ENCODE results near the gene R3HCC1L.

Gene R3HCC1L

DNA sequence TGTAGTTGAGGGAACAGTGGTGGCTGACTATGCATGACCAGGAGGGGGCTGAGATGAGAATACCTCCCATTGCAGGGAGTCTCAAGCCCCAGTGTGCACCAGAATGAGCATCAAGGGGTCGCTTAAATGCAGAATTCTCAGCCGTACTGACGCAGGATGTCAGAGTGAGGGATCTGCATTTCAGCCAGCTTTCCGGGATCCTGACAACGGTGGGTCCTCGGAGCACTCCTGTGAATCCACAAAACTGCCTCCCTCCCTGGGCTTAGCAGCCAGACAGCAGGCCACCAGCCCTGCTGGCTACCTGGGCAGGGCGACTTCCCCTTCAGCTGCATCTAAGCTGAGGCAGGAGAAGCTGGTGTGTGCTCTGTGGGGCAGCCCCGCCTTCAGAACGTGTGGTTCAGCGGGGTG is 155.3 kb downstream of the R3HCC1L start:
- Histone ChIP-seq H3K36me3 (ENCODE audit: control insufficient read depth in 2 of 2, insufficient read depth in 1 of 2, low read length in 2 of 2) (no peaks in the 10 kb centered on the region), H3K9me3 (ENCODE audit: control insufficient read depth, insufficient read depth, low read depth, low read length) (no peaks in the 10 kb centered on the region), H3K4me3 (ENCODE audit: low read depth, low read length) (no peak overlapping the region), H3K27ac (ENCODE audit: extremely low read depth, low read depth, low read length) (no peak overlapping the region), H3K4me1 (ENCODE audit: control insufficient read depth, insufficient read depth, low read length) (no peaks in the 10 kb centered on the region)
- ChIA-PET CTCF (no interaction called here), POLR2A (no interaction called here)
- no peak for TF ChIP-seq ZNF138 (tag by site-specific recombination; IDR thresholded peaks at IDR 0.05; ENCODE audit: borderline replicate concordance)
- TF ChIP-seq ZNF239 (tag by site-specific recombination; IDR thresholded peaks at IDR 0.05), result no peak
- TF ChIP-seq ZNF23 (tag by site-specific recombination; IDR thresholded peaks at IDR 0.05; ENCODE audit: borderline replicate concordance), result no peak
- TF ChIP-seq ZBTB48 (tag by site-specific recombination; IDR thresholded peaks at IDR 0.05), result no peak
- TF ChIP-seq, protein P1, sequence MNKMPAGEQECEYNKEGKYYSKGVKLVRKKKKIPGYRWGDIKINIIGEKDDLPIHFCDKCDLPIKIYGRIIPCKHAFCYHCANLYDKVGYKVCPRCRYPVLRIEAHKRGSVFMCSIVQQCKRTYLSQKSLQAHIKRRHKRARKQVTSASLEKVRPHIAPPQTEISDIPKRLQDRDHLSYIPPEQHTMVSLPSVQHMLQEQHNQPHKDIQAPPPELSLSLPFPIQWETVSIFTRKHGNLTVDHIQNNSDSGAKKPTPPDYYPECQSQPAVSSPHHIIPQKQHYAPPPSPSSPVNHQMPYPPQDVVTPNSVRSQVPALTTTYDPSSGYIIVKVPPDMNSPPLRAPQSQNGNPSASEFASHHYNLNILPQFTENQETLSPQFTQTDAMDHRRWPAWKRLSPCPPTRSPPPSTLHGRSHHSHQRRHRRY (tag by site-specific recombination; IDR thresholded peaks at IDR 0.05), result no peak
- TF ChIP-seq ZNF184 (tag by site-specific recombination; IDR thresholded peaks at IDR 0.05), result no peak
- TF ChIP-seq ZSCAN23 (tag by site-specific recombination; IDR thresholded peaks at IDR 0.05), result no peak
- TF ChIP-seq SALL2 (tag by site-specific recombination; IDR thresholded peaks at IDR 0.05; ENCODE audit: borderline replicate concordance), result no peak
- TF ChIP-seq ZNF596 (tag by site-specific recombination; IDR thresholded peaks at IDR 0.05), result no peak
- no peak for TF ChIP-seq ZNF366 (tag by site-specific recombination; conservative IDR thresholded peaks at IDR 0.05)
- TF ChIP-seq ZNF223 (tag by site-specific recombination; IDR thresholded peaks at IDR 0.05), result no peak
- no peak for TF ChIP-seq ZFP3 (tag by site-specific recombination; IDR thresholded peaks at IDR 0.05; ENCODE audit: low read depth)
- no peak for TF ChIP-seq ZNF501 (tag by site-specific recombination; IDR thresholded peaks at IDR 0.05)
- TF ChIP-seq YY1 (tag by site-specific recombination; IDR thresholded peaks at IDR 0.05), result no peak
- TF ChIP-seq ZNF560 (tag by site-specific recombination; IDR thresholded peaks at IDR 0.05; ENCODE audit: borderline replicate concordance), result no peak

DNA sequence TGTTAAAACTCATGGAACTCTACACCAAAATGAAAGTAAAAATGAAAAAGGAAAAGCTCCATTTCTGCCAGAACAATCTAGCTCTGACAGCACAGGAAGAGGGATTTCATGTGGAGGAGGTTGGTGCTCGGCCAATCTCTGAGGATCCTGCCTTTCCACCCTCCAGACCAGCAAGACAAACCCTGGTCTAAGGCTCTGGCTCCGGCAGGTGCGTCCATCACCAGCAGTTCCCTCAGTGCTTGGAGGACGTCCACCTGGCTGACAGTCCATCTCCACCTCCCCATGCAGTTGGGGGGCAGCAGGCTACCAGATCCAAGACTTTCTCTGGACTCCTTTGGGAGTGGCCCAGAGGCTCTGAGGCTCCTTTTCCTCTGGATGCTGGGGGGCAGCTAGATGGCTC is 158.5 kb downstream of the R3HCC1L start:
- Histone ChIP-seq H3K36me3 (ENCODE audit: control insufficient read depth in 2 of 2, insufficient read depth in 1 of 2, low read length in 2 of 2) (no peaks in the 10 kb centered on the region), H3K9me3 (ENCODE audit: control insufficient read depth, insufficient read depth, low read depth, low read length) (no peaks in the 10 kb centered on the region), H3K4me3 (ENCODE audit: low read depth, low read length) (no peak overlapping the region), H3K4me1 (ENCODE audit: control insufficient read depth, insufficient read depth, low read length) (no peaks in the 10 kb centered on the region; the same call in 1 of the 2 replicates), H3K27ac (ENCODE audit: extremely low read depth, low read depth, low read length) (no peak overlapping the region)
- ChIA-PET CTCF (interaction anchor here (2.2 kb wide), 1 partner anchor 16 kb away, joined by 9 read pairs; no protein-coding TSS in a partner anchor), POLR2A (no interaction called here)
- TF ChIP-seq ZNF121 (tag by site-specific recombination; IDR thresholded peaks at IDR 0.05) (no peak), YY1 (tag by site-specific recombination; IDR thresholded peaks at IDR 0.05) (no peak), OVOL3 (tag by site-specific recombination; IDR thresholded peaks at IDR 0.05) (no peak), ZNF548 (tag by site-specific recombination; IDR thresholded peaks at IDR 0.05) (no peak), ZEB2 (tag by site-specific recombination; IDR thresholded peaks at IDR 0.05) (no peak), ZNF174 (tag by site-specific recombination; IDR thresholded peaks at IDR 0.05) (no peak), ZNF18 (tag by site-specific recombination; IDR thresholded peaks at IDR 0.05) (no peak), ZNF707 (tag by site-specific recombination; IDR thresholded peaks at IDR 0.05) (no peak), MEIS1 (CRISPR knock-in tag; IDR thresholded peaks at IDR 0.05; ENCODE audit: borderline replicate concordance) (no peak), ZNF239 (tag by site-specific recombination; IDR thresholded peaks at IDR 0.05) (no peak), ZNF2 (tag by site-specific recombination; IDR thresholded peaks at IDR 0.05) (no peak), ZNF558 (tag by site-specific recombination; IDR thresholded peaks at IDR 0.05) (no peak), ZNF341 (tag by site-specific recombination; IDR thresholded peaks at IDR 0.05; ENCODE audit: low read depth) (no peak), SCRT1 (tag by site-specific recombination; IDR thresholded peaks at IDR 0.05; ENCODE audit: borderline replicate concordance) (no peak), ZNF654 (tag by site-specific recombination; IDR thresholded peaks at IDR 0.05; ENCODE audit: low read depth) (no peak)
- TF ChIP-seq, protein P2, sequence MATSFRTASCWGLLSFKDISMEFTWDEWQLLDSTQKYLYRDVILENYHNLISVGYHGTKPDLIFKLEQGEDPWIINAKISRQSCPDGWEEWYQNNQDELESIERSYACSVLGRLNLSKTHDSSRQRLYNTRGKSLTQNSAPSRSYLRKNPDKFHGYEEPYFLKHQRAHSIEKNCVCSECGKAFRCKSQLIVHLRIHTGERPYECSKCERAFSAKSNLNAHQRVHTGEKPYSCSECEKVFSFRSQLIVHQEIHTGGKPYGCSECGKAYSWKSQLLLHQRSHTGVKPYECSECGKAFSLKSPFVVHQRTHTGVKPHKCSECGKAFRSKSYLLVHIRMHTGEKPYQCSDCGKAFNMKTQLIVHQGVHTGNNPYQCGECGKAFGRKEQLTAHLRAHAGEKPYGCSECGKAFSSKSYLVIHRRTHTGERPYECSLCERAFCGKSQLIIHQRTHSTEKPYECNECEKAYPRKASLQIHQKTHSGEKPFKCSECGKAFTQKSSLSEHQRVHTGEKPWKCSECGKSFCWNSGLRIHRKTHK (tag by site-specific recombination; IDR thresholded peaks at IDR 0.05), result no peak
- TF ChIP-seq, protein P3, sequence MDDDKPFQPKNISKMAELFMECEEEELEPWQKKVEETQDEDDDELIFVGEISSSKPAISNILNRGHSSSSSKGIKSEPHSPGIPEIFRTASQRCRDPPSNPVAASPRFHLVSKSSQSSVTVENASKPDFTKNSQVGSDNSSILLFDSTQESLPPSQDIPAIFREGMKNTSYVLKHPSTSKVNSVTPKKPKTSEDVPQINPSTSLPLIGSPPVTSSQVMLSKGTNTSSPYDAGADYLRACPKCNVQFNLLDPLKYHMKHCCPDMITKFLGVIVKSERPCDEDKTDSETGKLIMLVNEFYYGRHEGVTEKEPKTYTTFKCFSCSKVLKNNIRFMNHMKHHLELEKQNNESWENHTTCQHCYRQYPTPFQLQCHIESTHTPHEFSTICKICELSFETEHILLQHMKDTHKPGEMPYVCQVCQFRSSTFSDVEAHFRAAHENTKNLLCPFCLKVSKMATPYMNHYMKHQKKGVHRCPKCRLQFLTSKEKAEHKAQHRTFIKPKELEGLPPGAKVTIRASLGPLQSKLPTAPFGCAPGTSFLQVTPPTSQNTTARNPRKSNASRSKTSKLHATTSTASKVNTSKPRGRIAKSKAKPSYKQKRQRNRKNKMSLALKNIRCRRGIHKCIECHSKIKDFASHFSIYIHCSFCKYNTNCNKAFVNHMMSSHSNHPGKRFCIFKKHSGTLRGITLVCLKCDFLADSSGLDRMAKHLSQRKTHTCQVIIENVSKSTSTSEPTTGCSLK (tag by site-specific recombination; IDR thresholded peaks at IDR 0.05), result no peak

All from HEK293 (cell line).